ENCODE results near the gene MYH11.
"Not testable (repeated sequence)": the region's sequence is repeated elsewhere in the genome, so short reads cannot be mapped to it uniquely, and the experiment has no call there.

MYH11 gene

DNA sequence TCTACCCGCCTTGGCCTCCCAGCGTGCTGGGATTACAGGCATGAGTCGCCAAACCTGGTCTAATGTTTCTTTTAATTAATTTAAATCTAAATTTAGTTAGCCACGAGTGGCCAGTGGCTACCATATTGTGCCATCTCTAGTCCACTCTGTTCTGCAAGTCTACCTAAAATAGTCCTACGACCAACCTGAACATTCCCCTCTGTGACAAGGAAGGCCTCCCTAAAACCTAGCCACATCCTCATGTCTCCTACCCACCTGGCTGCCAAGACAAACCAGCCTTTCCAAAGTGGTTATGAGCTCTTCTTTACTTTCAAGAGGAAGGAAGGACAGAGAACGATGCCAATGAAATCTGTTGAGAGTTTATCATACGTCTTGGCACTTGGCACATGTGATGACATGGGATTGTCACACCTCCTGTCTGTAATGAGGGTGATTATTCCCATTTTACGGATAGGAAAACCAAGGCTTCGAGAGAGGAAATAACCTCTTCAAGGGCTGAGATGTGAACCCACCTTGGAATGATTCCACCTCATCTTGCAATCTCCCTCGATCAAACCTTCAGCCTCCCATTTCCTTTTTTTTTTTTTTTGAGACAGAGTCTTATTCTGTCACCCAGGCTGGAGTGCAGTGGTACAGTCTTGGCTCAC is 19.7 kb downstream of the MYH11 start:
- no peak for DNase-seq

DNA sequence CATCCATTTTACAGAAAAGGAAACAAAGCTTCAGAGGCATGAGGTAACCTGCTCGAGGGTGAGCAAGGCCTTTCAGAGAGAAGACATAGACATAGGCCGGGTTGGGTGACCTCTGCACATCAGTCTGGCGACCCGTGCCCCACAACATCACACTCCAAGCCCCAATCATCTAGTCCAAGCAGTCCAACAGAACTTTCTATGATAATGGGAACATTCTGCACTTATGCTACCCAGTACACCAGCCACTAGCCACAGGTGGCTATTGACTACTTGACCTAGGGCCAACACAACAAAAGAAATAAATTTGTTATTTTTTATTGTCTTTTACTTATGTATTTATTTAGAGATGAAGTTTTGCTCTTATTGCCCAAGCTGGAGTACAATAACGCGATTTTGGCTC is 20.8 kb downstream of the MYH11 start:
- no peak for DNase-seq

DNA sequence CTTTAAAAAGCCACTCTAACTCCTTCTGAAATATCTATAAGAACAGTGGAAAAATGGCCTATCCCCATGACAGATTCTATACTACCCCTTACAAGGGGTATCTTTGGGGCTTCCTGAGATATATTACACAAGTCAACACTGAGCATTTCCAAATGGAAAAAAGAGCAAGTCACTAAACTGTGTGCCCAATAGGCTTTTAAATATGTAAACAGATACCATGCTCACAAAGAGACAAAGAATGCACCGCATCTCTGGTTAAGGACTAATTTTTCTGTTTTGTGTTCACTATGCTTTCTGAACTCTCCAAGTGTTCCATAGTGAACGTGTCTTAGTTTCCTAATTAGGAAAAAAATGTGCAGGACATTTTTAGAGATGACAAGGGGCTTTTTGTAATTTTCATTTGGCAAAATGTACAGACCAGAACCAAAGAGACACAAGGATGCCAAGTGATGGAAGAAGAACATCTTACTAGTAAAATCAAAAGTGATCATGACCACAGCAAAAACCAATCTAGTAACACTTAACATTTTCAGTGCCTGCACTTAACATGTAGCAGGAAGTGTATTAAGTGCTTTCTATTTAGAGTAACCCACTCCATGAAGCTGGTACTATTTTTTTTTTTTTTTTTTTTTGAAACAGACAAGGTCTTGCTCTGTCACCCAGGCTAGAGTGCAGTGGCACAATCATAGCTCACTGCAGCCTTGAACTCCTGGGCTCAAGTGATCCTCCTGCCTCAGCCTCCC is 21.5 kb downstream of the MYH11 start:
- DNase-seq, result no peak

DNA sequence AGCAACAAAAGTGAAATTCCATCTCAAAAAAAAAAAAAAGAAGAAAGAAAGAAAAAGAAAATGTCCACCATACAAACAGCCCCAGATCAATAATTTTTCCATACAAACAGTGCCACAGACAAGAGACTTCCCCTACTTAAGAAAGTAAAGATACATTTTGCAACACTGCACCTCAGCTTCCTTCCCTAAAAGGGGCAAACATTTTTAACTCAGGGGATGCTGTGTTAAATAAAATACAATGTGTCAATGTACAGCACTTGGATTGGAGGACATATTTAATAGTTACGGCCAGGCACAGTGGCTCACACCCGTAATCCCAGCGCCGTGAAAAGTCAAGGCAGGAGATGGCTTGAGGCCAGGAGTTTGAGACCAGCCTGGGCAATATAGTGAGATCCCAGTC is 22.3 kb downstream of the MYH11 start:
- no peak for DNase-seq

DNA sequence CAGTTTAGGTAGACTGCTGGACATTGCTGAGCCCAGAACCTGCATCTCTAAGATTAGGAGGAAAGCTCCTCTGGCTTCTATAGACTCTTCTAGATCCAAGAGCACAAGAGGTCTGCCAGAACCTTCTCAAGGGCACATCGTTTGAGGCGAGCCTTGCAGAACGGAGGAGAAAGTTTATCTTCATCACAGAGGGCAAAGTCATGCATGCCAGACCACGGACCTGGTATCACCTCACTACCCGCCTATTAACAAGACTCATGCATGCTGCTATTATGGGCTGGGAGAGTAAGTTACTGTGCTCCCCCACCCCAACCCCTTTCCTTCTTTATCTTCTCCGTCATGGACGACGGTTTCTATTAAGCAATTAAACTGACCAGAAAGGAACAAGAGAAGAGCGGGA is 23.3 kb downstream of the MYH11 start:
- DNase-seq, result no peak

DNA sequence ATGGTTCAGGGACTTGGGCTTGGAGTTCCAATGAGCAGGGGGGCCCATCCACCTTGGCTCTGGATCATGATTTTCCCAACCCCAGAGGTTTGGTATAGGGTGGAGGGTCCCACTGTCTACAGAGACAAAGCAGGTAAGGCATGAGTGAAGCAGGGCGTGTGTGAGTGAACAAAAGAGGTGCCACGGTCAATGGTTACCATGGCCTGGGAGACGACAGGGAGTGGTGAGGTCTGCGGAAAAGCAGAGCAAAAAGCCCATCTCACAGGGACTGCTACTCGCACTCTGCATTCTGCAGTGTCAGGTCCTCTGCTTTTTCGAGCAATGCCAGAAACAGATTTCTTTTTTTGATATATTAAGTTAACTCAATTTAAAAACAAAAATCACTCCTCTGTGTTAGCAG is 24.6 kb downstream of the MYH11 start:
- no peak for DNase-seq

DNA sequence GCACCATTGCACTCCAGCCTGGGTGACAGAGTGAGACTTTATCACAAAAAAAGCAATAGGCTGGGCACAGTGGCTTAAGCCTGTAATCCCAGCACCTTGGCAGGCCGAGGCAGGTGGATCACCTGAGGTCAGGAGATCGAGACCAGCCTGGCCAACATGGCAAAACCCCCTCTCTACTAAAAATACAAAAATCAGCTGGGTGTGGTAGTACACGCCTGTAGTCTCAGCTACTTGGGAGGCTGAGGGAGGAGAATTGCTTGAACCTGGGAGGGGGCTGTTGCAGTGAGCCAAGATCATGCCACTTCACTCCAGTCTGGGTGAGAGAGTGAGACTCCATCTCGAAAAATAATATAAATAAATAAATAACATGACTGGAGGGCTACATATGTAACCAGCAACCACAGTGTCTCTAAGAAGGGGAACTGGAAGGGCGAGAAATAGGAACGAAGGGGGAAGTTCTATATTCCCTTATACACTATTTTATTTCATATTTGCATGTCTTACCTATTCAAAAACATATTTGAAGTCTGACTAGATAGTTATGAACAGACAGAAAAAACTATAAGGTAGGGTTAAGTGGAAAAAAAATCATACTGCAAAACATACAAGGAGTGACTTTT is 25.9 kb downstream of the MYH11 start:
- DNase-seq, result no peak

DNA sequence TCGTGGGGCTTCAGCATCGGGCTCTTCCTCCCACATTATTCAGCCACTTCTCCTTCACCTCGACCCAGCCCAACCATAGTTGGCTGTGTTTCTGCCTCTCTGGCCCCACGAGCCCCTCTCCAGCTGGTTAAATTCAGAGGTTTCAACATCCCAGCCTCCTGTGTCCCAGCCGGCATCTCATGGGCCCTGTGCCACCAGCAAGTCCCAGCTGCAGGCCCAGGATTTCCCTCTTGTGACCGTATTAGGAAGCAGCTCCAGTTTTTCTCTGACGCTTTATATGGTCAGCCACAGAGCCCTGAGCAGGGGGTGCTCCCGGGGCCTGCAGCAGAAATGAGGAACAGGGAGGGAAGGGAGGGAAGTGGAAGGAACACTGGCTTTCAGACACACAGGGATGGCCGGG is 27.4 kb downstream of the MYH11 start:
- no peak for DNase-seq

DNA sequence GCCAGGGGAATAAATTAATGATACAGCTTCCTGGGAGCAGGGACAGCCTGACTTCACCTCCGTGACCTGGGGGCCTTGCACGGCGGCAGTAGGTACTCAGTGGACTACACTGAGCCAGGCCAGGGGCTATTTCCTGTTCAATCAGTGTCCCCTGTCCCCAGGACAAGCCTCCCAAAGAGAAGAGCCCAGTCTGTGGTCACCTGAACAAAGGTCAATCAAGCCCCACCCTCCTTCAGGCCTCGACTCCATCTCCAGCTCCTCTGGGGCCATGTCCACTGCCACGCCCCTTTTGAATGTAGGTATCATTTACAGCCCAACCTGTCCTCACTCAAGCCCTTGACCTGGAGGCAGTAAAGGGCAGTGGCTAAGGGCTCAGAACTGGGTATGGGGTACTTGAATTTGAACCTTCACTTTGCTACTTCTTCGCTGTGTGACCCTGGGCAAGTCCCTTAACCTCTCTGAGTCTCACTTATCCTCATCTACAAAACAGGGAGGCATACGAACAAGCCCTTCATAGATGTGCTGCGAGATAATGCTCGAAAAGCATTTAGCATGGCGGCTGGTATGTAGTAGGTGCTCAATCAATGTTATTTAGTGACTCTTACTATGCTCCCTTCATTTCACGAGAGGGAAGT is 29.0 kb downstream of the MYH11 start:
- DNase-seq, result no peak

DNA sequence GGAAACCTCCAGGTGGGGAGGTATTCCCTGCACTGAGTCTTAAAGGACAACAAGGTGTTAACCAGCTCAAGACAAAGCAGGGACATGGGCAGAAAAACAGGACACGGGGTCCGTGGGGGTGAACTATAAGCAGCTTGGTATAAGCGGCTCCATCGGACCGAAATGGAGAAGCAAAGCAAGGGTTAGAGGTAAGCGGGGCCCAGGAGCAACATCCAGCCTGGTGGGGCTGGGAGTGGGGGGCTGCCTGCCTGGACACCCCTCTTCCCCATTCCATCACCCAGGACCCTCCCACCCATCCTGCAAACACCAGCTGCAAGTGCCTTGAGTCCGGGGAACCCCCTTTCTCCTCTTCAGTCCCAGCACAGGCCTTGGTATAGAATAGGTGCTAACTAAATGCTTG is 29.5 kb downstream of the MYH11 start:
- DNase-seq, result no peak

DNA sequence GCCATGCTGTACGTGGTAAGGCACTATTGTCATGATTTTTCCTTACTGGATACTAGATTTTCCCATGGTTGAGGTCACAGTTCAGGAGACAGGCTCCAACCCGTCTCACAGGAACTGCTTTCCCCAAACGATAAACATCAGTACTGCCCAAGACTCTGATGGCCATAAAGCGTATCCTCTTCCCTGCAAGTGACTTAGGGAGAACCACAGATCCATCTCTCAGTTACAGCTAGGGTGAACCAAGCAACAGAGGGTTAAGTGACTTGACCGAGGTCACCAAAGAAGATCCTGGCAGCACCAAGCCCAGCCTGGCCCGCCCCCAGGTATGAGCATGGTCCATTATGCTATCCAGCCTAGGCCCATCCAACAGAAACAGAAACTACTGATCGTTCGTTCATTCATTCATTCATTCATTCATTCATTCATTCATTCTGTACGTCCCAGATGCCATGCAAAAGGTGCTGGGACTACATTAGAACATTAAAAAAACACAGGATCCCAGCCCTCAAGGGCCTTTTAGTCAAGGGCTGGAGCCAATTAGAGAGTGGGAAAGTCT is 31.0 kb downstream of the MYH11 start:
- DNase-seq, result no peak

DNA sequence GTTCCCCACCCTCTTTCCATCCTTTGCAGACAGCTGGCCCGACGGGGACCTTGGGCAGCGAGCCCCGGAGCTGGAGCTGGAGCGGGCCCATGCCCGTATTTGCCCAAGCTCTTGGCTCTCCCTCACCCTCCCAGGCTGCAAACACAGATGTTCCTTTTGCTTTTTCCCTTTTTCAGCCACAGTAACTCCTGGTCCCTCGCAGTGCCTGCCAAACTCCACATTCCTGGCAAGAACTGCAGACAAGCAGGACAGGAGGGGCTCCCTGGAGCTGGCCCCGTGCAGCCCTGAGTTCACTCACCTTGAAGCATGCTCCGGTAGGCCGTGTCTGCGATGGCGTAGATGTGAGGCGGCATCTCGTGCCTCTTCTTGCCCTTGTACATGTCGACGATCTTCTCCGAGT is 33.9 kb downstream of the MYH11 start:
- DNase-seq, result peak; percentile 38

DNA sequence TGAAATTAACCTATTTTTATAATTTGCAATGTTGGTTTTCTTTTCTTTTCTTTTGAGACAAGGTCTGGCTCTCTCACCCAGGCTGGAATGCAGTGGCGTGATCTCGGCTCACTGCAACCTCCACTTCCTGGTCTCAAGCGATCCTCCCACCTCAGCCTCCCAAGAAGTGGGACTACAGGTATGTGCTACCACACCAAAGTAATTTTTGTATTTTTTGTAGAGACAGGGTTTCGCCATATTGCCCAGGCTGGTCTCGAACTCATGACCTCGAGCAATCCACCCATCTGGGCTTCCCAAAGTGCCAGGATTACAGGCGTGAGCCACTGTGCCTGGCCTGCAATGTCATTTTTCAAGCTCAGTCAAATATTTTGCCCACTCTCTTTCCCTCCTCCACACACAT is 36.0 kb downstream of the MYH11 start:
- DNase-seq, result no peak

DNA sequence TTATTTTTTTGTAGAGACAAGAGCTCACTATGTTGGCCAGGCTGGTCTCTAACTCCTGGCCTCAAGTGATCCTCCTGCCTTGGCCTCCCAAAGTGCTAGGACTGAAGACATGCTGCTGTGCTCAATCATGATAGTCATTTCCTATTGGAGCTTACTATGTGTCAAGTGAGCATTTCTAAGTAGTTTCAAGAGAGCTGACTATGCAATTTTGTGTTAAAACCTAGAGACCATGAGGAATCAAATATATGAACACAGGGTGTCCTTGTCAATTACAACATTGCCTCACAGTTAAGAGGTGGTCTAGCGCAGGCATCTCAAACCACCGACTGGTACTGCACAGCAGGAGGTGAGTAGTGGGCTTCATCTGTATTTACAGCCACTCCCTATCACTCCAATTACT is 37.8 kb downstream of the MYH11 start:
- DNase-seq, result no peak

DNA sequence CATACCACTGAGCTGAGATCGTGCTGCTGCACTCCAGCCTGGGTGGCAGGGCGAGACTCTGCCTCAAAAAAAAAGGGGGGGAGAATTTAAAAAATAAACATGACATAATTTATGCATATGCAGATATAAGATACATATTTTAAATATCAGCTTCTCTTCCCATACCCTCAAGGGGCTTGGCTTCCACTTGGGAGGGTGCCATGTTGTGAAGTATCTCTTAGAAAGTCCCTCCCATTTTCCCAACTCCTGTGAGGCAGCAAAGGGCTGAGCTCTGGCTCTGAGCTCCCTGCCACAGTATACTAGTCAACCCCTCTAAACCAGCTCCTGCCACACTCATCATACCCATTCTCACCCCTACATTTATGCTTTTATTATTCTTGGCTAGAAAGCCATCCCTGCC is 39.4 kb downstream of the MYH11 start:
- no peak for DNase-seq

DNA sequence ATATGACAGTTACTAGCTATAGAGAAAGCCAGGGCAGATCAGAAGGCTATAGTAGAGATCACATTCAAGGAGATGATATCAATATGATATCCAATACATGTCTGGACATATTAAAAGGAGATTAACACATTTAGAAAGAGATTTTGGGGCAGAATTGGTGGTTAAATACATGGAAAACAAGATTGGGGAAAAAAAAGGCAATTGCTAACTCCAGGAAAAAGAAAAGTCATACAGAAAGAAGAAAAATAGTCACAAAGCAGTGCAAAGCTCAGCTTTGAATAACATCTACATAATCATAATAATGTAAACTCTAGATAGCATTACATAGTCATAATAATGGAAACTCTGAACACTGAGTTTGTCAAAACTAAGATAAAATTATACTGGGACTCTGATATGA is 40.6 kb downstream of the MYH11 start:
- DNase-seq, result no peak

DNA sequence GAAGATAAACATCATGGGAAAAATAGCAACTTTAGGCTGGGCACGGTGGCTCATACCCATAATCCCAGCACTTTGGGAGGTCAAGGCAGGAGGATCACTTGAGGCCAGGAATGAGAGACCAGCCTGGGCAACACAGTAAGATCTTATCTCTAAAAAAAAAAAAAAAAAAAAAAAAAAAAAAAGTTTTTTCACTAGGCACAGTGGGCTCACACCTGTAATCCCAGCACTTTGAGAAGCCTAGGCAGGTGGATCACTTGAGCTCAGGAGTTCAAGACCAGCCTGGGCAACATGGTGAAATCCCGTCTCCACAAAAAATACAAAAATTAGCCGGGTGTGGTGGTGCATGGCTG is 44.5 kb downstream of the MYH11 start:
- not testable (repeated sequence) for DNase-seq

DNA sequence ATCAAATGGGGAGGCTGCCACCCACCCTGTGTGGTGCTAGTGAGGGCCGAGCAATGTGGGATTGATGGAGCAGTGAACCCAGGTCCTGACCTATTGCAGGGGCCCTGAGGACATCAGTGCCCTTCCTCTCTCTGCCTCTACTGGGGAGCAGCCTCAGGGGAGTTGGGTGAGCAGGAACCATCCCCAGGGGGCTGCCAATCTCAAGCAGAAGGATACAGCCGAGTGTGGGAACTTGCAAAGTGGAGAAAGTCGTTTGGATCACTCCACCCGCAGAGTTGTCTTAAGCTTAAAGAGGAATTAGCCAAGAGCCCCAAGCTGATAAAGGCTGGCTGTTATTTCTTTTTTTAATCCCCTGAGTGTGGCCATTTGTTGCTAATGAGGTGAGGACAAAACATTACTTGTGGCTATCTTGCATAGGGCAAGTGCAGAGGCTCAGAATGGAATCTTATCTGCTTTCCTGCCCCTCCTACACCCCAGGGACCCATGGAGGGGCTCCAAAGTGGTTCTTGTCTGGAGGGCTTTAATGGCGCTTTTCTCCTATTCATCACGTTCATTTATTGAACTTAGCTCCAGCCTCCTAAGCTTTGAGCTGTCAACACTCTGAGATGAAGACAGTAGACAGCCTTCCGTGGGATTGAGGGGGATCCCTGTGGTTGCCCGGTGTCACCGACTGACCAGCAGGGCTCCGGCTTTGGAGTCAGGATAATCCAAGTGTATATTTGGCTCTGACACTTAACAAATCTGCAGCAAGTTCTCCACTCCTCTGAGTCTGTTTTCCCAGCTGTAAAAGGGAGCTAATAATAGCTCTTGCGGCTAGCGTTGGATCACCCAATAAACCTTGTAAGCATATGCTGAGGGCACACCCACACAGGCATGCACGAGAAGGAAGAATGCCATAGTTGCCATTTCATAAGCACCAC is 45.1 kb downstream of the MYH11 start:
- DNase-seq, result no peak

DNA sequence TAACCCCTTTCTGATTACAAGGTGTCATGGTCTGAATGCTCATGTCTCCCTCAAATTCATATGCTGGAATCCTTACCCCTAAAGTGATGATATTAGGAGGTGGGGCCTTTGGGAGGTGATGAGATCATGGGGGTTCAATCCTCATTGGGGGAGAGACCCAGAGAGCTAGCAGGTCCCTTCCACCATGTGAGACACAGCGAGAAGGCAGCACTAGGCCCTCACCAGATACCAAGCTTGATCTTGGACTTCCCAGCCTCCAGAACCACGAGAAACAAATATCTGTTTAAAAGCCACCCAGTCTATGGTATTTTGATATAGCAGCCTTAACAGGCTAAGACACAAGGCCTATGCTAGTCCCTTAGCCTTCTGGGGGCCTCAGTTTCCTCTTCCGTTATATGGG is 45.9 kb downstream of the MYH11 start:
- DNase-seq, result no peak

DNA sequence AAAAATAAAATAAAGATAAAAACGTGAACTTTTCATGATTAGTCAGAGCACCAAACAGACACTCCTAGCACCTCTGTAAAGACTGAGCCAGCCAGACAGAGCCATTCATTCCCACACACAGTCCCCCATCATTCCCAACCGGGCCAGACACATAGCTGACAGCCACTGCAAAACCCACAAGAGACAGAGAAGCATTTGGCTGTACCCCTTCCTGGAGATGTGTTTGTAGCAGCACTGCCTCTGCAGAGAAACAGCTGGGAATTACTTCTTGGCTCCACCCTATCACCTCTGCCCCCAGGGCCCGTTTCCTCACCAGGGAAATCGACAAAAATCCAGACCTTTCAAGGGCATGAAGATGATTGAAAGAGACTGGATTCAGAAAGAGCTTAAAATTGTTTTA is 46.4 kb downstream of the MYH11 start:
- DNase-seq, result no peak

DNA sequence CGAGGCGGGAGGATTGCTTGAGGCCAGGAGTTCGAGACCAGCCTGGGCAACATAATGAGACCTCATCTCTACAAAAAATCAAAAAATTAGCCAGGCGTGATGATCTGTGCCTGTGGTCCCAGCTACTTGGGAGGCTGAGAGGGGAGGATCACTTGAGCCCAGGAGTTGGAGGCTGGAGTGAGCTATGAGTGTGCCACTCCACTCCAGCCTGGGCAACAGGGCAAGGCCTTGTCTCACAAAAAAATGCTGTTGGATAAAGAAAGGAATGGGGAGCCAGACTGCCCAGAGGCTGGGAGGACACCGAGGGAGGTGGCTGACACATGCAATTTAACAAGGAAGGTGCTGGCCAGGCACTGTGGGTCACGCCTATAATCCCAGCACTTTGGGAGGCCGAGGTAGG is 47.5 kb downstream of the MYH11 start:
- DNase-seq, result not testable (repeated sequence)

DNA sequence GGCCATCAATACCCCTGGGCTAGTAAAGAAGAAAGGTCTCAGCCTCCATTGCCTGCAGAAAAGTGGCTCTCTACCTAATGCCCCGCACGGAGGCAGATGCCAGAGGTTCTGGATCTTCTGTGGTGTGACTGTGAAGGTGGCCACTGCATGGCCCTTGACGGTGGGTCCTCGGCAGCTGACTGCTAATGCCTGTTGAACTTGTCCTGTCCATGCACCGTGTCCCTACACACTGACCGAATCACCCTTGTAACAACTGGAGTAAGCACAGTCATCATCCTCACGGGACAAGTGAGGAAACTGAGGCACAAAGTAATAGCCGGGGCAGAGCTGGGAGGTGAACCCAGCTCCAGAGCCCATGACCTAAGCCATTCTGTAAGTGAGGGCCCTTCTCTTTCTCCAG is 48.8 kb downstream of the MYH11 start:
- no peak for DNase-seq

DNA sequence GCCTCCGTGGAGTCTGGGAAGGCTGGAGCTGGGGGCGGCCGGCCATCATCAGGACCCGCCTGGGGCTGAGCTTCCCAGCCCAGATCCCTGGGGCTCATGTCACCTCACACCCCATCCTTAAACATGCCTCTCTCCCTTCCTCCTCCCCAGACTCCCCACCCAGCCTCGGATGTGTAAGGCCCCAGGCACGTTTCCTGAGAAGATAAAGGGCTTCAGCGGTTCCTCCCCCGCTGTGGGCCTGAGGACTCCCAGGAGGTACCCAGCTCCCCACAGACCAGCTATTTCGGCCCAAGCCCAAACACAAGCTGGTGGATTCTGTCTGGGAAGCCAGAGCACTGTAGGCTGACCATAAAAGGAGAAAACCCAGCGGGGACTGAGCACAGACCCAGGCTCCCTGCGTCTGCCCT is 49.2 kb downstream of the MYH11 start:
- no peak for DNase-seq
